ENCODE data around the gene PRTFDC1.
"Not testable (repeated sequence)": the region's sequence is repeated elsewhere in the genome, so short reads cannot be mapped to it uniquely, and the experiment has no call there.

The PRTFDC1 gene, protein sequence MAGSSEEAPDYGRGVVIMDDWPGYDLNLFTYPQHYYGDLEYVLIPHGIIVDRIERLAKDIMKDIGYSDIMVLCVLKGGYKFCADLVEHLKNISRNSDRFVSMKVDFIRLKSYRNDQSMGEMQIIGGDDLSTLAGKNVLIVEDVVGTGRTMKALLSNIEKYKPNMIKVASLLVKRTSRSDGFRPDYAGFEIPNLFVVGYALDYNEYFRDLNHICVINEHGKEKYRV

DNA sequence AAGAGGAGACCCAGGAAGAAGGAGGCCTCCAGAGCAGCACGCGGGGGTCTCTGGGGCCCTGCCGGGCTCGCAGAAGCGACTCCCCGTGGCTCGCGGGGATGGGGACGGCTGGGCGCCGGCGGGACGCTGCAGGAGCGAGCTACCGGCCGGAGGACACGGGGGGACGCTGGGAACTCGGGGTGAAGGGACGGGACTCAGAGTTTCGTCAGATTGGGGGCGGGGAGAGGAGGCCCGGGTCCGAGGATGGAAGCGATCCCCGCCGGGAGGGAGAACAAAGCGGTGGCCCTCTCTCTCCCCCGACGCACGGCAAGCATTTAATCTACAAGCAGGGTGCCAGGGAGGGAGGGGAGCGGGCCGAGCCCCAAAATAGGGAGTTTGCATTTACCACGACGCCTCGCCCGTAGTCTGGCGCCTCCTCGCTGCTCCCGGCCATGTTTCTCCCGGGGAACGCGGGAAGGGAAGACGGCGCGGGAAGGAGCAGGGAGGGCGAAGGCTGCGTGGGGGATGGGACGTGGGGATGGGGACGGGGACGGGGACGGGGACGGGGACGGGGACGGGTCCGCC is at the start of gene PRTFDC1:
Gene PRTFDC1 (minus strand): TSS at position 464 of the 564 bp plus-strand sequence. CDS start 31 bp downstream, at position 433.
- DNase-seq (ENCODE audit: low read depth), result no peak

DNA sequence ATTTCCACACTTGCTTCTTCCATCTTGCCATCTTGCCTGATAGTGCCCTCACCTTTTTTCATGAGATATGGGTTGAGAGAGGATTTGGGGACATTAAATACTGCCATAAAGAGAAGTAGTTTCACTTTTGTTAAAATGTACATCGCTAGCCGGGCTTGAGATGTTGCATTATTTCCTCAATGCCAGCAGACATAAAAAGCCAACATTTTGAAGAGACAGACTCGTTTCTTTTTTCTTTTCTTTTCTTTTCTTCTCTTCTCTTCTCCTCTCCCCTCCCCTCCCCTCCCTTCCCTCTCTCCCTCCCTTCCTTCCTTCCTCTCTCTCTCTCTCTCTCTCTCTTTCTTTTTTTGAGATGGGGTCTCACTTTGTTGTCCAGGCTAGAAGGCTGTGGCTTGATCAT is 45.6 kb upstream of the PRTFDC1 start:
- DNase-seq (ENCODE audit: low read depth), result no peak

DNA sequence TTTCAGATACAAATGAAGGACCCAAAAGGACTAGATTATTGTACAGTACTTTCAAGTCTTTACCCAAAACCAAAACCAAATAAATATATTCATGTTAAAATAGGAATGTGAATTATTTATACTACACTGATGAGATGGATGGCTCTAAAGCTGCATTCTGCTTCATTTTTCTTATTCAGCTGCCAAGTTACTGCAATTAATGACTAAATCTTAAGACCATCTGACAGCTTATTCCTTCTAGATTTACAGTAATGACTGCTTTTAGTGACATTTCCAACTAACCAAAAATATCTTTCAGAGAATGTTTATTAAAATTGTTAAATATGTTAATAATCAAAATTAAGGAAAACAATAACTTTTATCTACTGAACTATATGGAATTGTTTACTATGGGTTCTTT is 42.7 kb upstream of the PRTFDC1 start:
- no peak for DNase-seq (ENCODE audit: low read depth)

DNA sequence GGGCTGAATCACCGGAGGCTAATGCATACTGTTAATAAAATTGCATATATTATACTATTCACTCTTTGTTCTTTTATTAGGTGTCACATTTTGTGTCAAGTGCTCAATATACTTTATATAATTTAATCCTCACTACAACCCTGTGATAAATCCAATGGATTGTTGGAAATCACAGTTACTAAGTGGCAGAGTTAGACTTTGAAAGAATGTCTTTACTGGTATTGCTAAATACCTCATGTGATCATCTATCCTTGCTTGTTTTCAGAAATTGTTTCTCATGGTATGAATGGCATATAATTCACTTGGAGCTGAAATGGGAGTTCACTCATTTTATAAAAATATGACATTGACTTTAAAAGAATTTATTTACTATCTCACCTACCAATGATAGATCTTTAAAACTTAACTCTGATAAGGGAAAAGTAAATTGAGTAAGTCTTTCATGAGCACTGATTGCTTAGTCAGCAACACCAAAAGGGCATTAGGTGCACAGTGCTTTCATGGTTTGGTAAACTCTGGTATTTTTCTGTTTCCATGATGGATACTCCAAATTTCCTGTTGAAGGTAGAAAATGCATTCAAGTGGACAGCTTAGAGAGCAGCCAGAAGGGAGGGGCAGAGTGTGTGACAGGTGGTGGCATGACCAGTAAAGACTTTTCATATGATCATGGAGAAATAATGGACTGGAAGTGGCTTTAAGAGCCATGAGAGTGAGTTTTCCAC is 41.0 kb upstream of the PRTFDC1 start:
- no peak for DNase-seq (ENCODE audit: low read depth)

DNA sequence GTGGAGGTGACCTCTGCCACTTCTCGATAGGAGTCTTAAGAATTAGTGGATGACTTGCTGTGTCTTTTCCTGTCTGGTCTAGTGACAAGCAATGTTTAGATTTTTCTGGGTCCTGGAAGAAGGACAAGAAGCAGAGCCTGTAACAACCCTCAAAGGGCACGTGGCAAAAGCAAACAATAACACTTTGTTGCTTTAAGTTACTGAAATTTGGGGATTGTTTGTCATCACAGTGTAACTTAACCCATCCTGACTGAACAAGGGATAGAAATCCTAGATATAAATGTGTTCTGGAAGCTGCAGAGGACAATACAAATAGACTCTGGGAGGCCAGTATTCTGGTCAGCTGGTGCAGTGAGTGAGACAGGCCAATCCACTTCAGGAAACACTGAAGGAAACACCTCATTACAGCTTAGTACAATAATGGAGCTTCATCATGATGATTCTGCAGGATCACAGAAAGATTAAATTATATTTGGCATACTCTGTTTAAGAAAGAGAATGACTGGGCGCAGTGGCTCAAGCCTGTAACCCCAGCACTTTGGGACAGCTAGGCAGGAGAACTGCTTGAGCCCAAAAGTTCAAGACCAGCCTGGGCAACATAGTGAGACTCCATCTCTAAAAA is 40.2 kb upstream of the PRTFDC1 start:
- DNase-seq (ENCODE audit: low read depth), result no peak

DNA sequence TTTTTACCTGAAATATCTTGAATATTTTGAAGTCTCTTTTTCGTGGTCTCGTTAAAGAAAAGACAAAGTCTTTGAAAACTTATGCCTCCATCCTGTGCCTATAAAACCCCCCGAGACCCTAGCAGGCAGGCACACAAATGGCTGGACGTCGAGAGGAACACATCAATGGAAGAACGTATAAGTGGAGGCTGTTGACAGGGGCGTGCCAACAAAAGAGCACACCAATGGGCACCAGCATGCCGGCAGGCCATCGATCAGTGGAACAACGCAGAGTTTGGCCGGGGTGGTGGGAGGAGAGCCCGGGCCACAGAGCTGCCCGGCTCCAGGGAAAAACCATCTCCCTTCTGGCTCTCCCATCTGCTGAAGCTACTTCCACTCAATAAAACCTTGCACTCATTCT is 38.9 kb upstream of the PRTFDC1 start:
- DNase-seq (ENCODE audit: low read depth), result no peak

DNA sequence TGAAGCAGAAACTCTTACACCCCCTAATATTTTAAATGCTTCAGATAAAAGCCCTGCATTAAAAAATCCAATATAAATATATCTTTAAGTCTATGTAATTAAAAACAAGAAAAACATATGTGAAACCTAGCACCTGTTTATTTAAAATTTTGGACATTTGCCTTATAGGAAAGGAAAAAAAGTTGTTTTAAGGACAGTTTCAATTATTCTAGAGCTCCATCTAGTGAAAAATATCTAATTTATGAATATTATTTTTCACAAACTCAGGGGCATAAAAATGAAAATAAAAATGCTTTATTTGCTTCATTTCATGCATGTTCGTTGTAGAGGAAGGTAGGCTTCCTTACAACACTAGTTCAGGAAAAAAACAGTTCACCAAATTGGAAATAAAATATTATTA is 37.5 kb upstream of the PRTFDC1 start:
- no peak for DNase-seq (ENCODE audit: low read depth)

DNA sequence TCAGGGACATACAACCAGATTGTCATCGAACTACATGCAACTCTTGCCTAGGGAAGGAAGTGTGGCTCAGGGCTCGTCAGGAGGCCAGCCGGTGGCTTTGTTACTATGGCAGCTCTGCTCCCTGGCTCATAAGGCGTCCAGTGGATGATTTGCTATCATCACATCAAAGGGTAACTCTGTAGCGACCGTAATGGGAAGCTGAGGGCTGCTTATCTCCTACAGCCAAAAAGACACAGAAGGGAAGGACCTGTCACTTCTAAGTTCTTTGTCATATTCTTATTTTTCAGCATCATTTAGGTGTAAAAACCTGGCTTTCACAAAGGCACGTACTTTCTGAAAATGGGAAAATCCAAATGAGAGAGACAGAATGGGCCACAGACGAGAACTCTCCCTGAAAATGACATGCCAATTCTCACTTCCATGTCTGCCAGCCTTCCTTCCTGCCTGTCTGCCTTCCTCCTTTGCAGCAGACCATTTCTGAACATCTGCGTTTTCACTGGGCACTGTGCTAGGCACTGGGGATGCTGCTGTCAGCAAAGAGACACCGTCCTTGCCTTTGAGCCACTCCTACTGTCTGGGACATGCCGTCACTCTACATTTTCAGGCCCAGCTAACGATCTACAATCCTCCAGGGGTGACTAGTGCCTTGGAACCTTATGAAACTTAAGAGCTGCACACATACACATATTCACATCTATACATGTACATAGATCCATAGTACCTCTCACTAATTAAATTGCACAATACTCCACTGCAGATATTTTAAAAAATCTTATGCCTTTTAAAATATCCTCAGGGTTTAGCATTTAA is 36.6 kb upstream of the PRTFDC1 start:
- DNase-seq (ENCODE audit: low read depth), result no peak

DNA sequence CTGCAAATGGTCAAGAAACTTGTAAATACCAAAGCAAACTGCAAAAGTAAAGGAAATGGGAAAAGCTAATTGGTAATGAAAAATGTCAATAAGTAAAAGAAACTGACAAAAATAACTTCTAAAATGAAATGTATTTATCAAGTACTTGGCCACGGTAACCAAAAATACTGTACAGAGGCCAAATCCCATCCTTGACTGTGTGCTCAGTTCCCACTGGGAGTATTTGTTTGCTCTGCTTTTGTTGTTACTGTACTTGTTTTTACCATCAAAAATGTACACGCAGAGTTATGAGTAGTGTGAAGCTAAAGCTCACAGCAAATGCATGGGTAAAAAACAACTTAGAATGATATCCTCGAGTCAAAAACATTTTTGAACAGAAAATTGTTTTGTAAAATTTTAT is 32.5 kb upstream of the PRTFDC1 start:
- no peak for DNase-seq (ENCODE audit: low read depth)

DNA sequence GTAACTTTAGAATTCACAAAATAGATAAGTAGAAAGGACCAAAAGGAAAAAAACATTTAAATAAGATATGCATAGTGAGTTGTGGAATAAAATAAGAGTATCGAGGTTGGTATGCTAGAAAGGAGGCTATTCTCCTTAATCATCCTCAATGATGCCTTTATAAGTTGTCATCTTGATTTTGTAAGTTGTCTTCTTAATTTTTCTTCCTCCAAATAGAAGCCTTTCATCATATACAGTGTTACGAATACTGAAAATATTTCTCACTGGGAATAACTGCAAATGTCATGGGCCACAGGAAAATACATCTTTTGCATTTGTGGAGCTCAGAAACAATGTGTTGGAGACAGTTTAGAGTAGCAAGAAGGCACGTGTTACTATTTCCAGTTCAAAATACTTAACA is 31.5 kb upstream of the PRTFDC1 start:
- DNase-seq (ENCODE audit: low read depth), result no peak

DNA sequence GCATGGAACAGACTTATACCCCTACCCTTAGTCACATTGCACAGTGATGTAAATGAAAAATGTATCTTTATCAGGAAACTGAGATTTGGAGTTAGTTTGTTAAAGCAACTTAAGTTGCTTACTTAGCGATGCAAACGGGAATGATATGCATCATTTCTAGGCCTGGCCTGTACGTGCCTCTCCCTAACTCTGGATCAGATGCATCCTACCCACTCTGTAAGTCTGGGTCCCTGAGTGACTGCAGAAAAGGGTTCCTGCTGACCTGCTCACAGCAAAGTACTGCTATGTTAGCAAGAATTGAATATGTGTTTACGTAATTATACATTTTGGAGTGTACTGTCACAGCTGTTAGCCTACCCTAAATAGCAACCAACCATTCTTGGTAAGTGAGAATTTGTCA is 30.7 kb upstream of the PRTFDC1 start:
- DNase-seq (ENCODE audit: low read depth), result no peak

DNA sequence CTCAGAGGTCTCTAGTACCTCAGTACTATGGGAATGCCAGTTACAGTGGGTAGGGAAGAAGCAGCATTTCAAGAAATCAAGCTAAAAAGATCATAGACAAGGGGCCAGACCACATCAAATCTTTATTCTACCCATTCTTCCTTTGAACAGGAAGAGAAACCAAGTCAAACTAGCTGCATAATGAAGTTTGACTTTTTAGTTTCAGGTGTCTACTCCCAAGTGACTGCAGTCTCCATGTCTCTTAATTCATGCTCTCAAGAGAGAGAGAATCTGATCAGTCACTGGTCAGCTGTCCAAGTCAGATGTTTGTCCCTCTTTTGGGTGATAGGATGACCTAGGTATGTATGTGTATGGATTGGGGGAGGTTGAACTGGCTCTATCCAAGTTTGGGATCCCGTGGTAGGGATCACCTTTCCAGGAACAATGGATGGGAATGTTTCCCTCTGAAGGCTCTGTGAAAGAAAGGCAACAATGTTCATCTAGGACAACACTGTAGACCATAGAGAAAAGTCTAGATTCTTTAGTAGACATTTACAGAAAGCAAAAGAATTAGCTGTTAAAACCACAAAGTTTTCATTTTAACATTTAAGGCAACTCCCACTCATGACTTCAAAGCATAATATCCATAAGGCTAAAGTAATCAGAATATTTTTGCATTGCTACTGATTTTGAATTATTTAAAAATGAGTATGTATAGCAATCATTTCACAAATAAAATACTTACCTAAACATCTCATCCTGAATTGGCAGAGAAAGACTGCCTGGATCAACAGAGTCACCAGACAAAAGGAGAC is 30.1 kb upstream of the PRTFDC1 start:
- no peak for DNase-seq (ENCODE audit: low read depth)

DNA sequence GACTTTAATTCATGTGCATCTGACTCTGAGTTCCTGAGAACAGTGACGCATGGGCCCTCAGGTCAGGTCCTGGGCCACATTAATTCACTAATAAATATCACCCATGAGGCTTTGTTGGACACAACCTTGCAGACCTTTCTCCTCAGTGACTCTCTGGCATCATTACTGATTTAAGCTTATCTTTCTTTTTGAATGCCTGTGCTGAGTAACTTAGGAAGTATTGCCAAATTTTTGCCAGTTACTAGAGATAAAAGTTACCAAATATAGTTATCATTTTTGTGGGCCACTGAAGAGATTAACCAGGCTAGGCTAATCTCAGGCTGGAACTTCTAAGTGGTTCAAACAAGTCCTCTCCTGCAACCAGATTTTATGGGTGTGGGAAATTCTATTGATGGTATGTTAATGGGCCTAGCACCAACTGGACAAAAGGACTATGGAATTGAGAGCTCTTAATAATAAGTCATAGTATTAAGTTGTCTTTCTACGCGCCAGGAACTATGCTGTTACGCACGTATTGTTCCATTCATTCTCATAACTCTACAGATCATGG is 28.8 kb upstream of the PRTFDC1 start:
- DNase-seq (ENCODE audit: low read depth), result no peak

DNA sequence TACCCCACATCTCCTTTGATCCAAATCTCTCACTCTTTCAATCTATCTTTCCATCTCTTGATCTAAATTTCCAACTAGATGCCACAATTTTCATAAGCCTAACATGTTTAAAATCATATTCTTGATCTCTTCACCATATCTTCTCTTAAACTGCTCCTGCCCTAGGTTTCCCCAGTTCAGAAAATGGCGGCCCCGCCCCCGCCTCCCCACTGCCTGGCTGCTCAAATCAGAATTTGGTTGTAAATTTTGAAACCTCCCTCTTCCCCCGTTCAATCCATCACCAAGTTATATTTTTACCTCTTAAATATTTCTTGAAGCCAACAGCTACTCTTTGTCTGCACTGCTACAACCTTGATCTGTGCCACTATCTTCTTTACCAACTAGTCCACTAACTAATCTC is 27.3 kb upstream of the PRTFDC1 start:
- no peak for DNase-seq (ENCODE audit: low read depth)

DNA sequence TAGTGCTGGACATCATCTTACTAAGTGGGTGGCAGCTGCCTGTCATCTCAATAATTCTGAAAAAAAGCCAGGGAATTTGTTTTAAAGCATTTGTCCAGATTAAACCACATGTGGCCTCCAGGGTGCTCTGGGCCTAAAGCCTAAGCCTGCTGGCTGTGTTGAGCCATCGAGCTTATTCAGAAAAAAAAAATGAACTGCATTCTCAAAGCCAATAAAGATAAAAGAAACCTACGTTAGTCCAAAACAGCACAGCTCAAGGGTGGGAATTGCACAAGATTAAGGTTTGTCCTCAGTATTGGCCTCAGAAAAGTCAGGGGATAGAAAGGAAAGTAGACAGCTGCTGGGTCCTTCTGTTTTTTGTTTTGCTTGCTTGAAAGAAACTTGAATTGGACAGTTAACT is 22.6 kb upstream of the PRTFDC1 start:
- DNase-seq (ENCODE audit: low read depth), result no peak

DNA sequence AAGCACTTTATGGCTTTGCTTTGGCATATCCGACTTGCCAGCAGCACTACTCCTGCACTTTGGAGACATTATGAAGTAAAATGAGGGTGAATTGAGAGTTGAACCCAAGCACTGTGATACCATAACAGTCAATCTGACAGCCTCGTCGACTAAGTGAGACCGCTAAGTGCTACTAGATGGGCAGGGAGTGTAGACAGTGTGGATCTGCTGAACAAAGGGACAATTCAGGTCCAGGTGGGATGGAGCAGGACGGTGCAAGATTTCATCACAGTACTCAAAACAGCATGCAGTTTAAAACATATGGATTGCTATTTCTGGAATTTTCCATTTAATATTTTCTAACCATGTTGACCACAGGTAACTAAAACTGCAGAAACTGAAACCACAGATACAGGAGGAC is 20.8 kb upstream of the PRTFDC1 start:
- no peak for DNase-seq (ENCODE audit: low read depth)

DNA sequence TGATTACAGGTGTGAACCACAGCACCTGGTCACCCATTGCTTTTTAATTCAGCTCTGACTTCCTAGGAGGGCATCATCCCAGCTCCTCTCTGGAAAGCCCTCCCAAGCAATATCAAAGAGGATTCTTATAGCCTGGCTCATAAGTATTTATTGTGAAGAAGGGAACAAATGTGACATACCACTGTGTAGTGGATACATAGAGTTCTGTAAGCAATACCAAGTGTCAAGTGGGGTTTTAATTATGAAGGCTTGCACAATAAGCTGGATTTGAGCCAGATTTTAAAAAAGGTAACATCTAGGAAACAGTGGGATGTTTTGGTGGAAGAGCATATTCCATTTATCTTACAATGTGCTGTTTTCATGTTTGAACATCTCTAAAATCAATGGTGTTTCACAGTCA is 19.0 kb upstream of the PRTFDC1 start:
- no peak for DNase-seq (ENCODE audit: low read depth)

DNA sequence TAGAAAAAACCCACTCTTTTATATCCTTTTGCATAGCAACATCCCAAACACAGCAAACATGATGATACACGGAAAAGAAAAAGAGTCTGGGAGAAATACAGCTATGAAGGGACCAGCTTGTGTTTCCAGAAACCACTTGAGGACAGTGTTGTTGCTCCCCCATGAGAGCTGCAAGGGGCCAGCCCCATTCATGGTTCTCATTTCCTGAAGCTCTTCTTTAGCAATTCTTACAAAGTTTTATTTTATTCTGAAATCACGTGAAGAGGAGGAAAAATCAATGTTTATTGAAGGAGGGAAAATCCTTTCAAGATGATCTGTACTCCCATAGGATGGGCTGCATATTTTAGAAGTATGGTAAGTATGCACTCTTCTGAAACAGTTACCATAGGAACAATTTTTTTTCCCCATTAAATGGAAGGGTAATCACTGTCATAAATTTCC is 17.5 kb upstream of the PRTFDC1 start:
- no peak for DNase-seq (ENCODE audit: low read depth)

DNA sequence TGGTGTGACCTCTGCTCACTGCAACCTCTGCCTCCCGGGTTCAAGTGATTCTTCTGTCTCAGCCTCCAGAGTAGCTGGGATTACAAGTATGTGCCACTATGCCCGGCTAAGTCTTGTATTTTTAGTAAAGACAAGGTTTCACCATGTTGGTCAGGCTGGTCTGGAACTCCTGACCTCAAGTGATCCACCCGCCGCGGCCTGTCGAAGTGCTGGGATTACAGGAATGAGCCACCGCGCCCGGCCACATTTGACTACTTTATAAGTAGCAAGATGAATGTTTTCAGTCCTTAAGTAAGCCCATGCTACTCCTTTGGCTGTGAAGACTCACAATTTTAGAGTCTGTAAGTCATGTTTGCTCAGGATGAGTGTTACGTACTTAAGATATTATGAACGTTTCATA is 16.5 kb upstream of the PRTFDC1 start:
- DNase-seq (ENCODE audit: low read depth), result not testable (repeated sequence)

DNA sequence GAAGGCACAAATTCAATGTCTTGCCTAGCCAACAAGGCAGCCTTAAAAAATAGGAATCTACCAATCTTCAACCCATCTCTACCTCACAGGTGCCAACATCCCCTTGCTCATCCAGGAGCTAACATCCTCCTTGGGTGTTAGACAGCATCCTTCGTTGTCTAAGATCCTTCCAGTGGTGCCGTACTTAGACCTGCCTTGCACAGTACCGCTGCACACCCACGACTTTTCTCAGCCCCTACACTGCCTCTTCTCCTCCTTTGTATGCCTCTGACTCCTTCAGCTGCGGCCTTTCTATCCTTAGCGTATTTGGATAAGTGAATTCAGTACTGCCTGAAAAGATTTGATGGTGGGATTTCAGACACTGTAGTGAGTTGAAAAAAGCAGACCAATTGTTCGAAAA is 15.9 kb upstream of the PRTFDC1 start:
- DNase-seq (ENCODE audit: low read depth), result no peak

DNA sequence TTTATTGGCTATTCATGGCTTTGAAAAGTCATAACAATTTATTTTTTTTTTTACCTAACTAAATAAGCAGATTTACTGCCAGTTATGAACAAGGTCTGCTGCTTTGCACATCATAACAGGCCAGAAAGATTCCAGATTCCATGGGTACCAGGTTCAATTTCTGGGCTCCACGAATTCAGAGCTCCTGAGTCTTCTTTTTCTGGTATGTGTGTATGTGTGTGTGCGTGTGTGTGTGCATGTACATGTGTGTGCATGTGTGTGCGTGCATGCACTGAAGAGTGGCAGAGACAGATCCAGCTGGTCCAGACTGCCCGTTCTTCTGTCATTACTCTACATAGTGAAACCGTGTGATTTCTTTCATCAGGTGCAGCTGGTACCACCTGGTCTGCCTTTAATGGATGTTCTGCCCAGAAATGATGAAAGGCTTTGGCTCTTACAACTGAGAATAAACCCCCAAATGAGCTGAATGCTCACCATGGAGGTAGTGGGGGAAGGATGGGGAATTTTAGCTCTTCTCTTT is 14.6 kb upstream of the PRTFDC1 start:
- DNase-seq (ENCODE audit: low read depth), result no peak

Measured in stimulated activated CD8-positive, alpha-beta memory T cell treated with anti-CD3 and anti-CD28 coated beads, Interleukin-7, amount 100 ng/mL, for 24 hours (primary cell).